MM.1S (cell line): ENCODE results near the gene SLC8A1.

ENCODE experiments used
- EZH2 ChIP-seq: fragments of 300-600 bp; sonication (generic); optimal IDR thresholded peaks from 2 replicates; pipeline ENCODE3; 2017; ENCODE audit warnings: low read depth, mild to moderate bottlenecking, antibody characterized with exemption, low read length, mixed read lengths
- EZH2phosphoT487 ChIP-seq: fragments of 300-600 bp; sonication (generic); IDR thresholded peaks from 2 replicates; pipeline ENCODE4 v1.6.1; 2018; ENCODE audit warnings: antibody characterized with exemption, low read length
- TF ChIP-seq, protein P1 (sequence below): fragments of 300-600 bp; sonication (generic); IDR thresholded peaks from 2 replicates; pipeline ENCODE4 v1.5.1; 2016; ENCODE audit warnings: antibody characterized with exemption, low read length, mixed read lengths

- TF ChIP-seq, protein P1, sequence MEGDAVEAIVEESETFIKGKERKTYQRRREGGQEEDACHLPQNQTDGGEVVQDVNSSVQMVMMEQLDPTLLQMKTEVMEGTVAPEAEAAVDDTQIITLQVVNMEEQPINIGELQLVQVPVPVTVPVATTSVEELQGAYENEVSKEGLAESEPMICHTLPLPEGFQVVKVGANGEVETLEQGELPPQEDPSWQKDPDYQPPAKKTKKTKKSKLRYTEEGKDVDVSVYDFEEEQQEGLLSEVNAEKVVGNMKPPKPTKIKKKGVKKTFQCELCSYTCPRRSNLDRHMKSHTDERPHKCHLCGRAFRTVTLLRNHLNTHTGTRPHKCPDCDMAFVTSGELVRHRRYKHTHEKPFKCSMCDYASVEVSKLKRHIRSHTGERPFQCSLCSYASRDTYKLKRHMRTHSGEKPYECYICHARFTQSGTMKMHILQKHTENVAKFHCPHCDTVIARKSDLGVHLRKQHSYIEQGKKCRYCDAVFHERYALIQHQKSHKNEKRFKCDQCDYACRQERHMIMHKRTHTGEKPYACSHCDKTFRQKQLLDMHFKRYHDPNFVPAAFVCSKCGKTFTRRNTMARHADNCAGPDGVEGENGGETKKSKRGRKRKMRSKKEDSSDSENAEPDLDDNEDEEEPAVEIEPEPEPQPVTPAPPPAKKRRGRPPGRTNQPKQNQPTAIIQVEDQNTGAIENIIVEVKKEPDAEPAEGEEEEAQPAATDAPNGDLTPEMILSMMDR: no peak
- TF ChIP-seq EZH2: no peak
- no peak for TF ChIP-seq EZH2phosphoT487
Measured at GRCh38 chr2:40329739-40330030, 122.2 kb downstream of the SLC8A1 start.
